Measurements from ENCODE around the gene CHRND. TPM values are rescaled to one million over a fixed set of nuclear protein-coding genes. Genes with fewer than 3 reads are reported as not detected.

CHRND gene
- total and polyA plus RNA-seq, 2 of the 13 experiments (the other 11 are each of a cell fraction or from before 2014, with no cell fraction given): 0.18 TPM; not detected in 1

DNA sequence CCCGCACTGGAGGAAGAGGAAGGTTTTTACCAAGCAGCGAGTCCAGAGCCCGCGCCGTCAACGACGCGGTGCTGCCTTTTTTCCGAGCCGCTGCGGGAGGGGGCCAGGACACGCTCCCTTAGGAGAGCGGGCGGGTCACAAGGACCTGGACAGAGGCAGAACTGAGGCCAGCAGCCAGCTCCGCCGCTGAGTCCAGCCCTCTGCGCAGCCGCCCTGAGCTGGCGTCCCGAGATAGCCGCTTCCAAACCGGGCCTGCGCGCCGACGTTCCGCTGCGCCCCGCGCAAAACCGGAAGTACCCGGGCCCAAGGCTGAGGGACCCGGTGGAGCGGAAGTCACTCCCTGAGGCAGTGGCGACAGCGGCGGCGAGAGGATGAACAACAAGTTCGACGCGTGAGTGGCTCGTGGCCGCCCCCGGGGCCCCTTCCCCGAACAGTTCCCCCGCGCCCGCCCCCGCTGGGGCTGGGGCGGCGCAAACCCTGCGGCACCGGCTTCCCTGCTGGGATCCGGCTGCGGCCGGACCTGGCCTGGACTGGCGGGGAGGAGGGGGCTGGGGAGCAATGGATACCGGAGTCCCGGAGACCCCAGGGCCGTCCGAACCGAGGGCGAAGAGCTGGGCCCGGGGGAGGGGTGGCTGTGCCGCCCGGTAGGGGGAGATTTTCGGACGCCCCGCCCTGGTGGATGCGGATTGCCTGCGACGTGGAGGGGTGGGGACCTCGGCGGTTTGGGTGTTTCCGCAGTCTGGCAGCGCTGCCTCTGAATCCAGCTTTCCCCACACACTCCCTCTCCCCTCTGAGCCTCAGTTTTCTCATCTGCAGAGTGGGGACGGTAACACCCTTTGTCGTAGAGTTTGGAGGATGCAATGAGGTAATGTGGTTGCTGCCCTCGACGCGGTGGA, 24.6 kb downstream of the CHRND start, which contains the start of the genes EIF4E2 and TIGD1 (continued):
- peak; percentile 91 for TF ChIP-seq IRF1 (CRISPR knock-in tag; IDR thresholded peaks at IDR 0.05; ENCODE audit: low read depth)
- peak; percentile 82 for TF ChIP-seq PITX1 (CRISPR knock-in tag; IDR thresholded peaks at IDR 0.05)
- TF ChIP-seq, protein P1, sequence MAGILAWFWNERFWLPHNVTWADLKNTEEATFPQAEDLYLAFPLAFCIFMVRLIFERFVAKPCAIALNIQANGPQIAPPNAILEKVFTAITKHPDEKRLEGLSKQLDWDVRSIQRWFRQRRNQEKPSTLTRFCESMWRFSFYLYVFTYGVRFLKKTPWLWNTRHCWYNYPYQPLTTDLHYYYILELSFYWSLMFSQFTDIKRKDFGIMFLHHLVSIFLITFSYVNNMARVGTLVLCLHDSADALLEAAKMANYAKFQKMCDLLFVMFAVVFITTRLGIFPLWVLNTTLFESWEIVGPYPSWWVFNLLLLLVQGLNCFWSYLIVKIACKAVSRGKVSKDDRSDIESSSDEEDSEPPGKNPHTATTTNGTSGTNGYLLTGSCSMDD (CRISPR knock-in tag; IDR thresholded peaks at IDR 0.05): peak; percentile 23; the same call in 1 of the 2 replicates
- peak; percentile 70 for TF ChIP-seq FOSL2 (CRISPR knock-in tag; IDR thresholded peaks at IDR 0.05)
- TF ChIP-seq ZNF724P (CRISPR knock-in tag; IDR thresholded peaks at IDR 0.05; ENCODE audit: borderline replicate concordance): peak; percentile 89; the same call in 1 of the 2 replicates
- peak; percentile 96 for TF ChIP-seq ZNF142 (CRISPR knock-in tag; IDR thresholded peaks at IDR 0.05)
- peak; percentile 97 for TF ChIP-seq ZNF557 (CRISPR knock-in tag; IDR thresholded peaks at IDR 0.05)
- peak; percentile 99; the same call in 1 of the 2 replicates for TF ChIP-seq ZNF101 (CRISPR knock-in tag; IDR thresholded peaks at IDR 0.05; ENCODE audit: borderline replicate concordance, low read depth)
- TF ChIP-seq, protein P2, sequence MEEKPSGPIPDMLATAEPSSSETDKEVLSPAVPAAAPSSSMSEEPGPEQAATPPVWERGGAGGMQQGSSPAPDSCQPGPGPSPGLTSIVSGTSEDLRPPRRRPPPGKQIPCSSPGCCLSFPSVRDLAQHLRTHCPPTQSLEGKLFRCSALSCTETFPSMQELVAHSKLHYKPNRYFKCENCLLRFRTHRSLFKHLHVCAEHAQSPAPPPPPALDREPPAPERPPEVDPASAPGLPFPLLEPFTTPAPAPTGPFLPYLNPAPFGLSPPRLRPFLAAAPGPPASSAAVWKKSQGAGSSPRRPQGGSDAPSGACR (CRISPR knock-in tag; IDR thresholded peaks at IDR 0.05): peak; percentile 98
- peak; percentile 99 for TF ChIP-seq BRD4 (CRISPR knock-in tag; IDR thresholded peaks at IDR 0.05)
- TF ChIP-seq ZSCAN9 (CRISPR knock-in tag; IDR thresholded peaks at IDR 0.05; ENCODE audit: borderline replicate concordance): peak; percentile 99
- TF ChIP-seq, protein P3, sequence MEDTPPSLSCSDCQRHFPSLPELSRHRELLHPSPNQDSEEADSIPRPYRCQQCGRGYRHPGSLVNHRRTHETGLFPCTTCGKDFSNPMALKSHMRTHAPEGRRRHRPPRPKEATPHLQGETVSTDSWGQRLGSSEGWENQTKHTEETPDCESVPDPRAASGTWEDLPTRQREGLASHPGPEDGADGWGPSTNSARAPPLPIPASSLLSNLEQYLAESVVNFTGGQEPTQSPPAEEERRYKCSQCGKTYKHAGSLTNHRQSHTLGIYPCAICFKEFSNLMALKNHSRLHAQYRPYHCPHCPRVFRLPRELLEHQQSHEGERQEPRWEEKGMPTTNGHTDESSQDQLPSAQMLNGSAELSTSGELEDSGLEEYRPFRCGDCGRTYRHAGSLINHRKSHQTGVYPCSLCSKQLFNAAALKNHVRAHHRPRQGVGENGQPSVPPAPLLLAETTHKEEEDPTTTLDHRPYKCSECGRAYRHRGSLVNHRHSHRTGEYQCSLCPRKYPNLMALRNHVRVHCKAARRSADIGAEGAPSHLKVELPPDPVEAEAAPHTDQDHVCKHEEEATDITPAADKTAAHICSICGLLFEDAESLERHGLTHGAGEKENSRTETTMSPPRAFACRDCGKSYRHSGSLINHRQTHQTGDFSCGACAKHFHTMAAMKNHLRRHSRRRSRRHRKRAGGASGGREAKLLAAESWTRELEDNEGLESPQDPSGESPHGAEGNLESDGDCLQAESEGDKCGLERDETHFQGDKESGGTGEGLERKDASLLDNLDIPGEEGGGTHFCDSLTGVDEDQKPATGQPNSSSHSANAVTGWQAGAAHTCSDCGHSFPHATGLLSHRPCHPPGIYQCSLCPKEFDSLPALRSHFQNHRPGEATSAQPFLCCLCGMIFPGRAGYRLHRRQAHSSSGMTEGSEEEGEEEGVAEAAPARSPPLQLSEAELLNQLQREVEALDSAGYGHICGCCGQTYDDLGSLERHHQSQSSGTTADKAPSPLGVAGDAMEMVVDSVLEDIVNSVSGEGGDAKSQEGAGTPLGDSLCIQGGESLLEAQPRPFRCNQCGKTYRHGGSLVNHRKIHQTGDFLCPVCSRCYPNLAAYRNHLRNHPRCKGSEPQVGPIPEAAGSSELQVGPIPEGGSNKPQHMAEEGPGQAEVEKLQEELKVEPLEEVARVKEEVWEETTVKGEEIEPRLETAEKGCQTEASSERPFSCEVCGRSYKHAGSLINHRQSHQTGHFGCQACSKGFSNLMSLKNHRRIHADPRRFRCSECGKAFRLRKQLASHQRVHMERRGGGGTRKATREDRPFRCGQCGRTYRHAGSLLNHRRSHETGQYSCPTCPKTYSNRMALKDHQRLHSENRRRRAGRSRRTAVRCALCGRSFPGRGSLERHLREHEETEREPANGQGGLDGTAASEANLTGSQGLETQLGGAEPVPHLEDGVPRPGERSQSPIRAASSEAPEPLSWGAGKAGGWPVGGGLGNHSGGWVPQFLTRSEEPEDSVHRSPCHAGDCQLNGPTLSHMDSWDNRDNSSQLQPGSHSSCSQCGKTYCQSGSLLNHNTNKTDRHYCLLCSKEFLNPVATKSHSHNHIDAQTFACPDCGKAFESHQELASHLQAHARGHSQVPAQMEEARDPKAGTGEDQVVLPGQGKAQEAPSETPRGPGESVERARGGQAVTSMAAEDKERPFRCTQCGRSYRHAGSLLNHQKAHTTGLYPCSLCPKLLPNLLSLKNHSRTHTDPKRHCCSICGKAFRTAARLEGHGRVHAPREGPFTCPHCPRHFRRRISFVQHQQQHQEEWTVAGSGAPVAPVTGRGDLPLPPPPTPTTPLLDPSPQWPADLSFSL (CRISPR knock-in tag; IDR thresholded peaks at IDR 0.05): peak; percentile 77
- peak; percentile 95 for TF ChIP-seq ZNF235 (CRISPR knock-in tag; IDR thresholded peaks at IDR 0.05; ENCODE audit: borderline replicate concordance)
